Ecto neural progenitor cell (in vitro differentiated cells): ENCODE results near the gene PTP4A2.

Source experiments
- DNase-seq: peaks from one replicate; pipeline ENCODE4 v3.0.0-alpha.2; 2018; ENCODE audit warnings: low spot score

The PTP4A2 gene

DNA sequence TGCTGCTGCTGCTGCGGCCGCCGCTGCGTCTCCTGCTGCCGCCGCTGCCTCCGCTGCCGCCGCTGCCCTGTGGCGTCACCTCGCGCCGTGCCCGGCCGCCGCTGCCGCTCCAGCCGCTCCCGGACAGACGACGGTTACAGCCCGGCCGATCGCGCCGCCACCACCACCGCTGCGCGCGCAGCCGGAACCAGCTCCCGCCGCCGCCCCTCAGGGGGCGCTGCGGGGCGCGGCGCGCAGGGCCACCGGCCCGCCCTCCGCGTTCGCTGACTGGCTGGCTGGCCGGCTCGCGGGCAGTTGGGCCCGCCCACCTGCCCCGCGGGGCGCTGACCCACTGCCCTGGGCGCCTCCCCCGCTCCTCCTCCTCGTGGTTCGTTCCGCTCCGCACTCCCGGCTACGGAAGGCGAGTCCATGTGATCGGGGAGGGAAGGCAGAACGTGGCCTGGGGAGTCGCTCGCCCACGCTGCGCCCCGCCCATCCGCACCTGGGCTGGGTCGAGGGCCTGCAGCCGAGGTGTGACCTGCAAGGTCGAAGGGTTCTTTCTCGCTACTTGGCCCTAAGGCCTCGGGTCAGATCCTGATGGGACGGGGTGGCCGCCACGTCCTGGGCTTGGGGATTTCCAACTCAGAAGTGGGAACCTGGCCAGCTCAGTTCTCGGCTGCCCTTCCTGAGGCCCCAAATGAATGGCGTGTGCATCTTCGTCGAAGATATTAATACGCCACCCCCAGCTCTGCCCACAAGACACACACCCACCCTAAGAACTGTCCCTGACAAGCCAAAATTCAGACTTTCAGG lies at the start of gene PTP4A2:
Gene PTP4A2 (minus strand): TSS at position 185 of the 792 bp plus-strand sequence. CDS start 19,303 bp downstream, outside the sequence.
- peak; percentile 97 for DNase-seq

DNA sequence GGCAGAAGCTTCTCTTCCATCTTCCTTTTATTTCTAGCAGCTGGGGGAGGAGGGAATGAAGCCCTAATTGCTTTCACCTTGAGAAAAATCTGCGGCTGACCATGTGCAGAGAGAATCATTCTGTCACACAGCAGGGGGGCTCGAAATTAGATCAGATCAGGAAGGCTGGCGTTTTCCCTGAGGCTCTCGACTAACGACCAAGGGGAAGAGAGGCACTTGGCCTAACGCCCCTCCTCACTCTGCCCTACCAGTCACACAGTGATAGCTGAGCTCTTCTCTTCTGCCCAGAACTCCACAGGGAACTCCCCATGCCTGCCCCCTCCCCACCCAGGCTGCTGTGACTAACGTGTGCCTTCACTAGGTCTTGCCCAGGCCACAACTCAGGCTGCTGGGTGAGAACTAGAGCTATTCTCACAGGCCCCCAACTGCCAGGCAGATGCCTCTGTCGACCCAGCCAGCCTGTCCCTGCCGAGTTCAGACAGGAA lies 49.0 kb upstream of the PTP4A2 start:
- DNase-seq: peak; percentile 49

DNA sequence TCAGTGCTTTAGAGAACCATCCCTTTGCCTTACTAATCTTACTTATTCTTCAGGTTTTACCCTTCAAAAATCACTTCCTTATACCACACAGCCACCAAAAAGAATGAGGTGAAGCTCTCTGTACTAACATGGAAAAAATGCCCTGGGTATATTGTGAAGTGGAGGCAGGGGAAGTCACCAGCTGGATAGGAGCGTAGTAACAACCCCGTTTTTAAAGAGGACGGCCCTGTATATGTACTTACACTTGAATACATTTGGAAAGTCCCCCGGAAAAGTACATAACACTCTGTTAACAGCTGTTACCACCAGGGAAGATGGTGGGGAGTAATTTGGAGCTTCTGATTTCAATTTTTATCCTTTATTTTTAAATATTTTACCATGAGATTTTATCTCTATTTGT lies 47.3 kb upstream of the PTP4A2 start:
- DNase-seq: no peak

DNA sequence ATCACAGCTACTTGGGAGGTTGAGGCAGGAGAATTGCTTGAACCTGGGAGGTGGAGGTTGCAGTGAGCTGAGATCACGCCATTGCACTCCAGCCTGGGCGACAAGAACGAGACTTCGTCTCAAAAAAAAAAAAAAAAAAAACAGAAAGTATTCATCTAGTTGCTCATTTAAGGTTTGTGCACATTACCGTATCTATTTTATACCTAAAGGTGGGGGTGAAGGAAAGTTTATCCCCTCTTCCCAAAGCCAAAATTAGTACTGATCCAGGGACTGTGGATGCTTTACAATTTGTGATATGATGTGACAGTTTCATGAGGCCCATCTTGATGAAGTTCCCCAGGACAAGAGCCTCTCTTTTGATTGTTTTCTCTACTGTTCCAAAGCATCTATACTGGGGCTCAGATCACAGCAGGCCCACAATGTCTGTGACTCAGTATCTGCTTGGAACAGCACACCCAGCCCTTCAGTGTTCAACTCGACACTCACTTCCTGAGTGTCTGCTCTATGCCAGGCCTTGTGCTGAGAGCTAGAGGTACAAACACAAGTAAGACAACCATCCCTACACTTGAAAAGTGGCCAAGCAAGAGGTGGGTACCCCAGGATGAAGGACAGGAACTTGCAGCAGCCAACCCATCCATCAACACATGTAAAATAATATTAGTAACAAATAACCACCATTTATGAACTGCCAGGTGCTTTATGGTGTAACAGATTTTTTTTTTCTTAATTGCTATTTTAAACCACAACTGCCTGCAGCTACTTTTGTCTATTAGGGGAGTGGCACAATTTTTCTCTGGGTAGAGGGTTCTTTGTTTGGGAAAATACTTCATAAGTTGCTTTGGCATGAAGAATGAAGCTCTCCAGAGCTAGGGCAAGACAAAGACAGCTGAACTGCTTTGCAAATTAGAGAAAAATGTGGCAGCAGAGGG lies 46.5 kb upstream of the PTP4A2 start:
- DNase-seq: no peak

DNA sequence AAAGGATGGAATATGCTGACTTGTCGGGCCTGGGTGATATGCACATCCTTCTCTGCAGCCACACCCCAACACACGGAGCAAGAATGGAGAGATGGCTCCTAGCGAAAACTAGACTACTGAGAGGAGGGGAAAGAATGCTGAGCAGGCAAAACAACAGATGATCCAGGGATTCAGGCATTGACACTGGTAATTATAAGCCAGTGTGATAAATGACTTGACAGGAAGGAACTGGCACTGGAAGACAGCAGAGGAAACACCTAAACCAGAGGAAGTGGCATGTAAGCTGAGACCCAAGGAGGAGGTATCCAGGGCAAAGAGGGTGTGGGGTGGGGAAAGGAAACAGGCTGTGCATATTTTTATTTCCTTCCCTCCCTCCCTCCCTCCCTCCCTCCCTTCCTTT lies 43.8 kb upstream of the PTP4A2 start:
- DNase-seq: no peak

DNA sequence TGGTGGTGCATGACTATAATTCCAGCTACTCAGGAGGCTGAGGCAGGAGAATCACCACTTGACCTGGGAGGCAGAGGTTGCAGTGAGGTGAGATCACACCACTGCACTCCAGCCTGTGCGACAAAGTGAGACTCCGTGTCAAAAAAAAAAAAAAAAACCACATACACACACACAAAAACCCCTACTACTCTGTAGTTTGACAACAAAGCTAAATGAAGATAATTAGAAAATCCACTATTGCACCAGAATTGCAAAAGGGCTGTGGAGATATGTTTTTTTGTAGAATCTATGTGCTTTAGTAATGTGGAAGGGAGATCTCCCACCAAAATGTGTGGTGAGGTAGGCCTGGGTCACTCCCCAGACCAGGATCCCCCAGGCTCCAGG lies 43.3 kb upstream of the PTP4A2 start:
- no peak for DNase-seq

DNA sequence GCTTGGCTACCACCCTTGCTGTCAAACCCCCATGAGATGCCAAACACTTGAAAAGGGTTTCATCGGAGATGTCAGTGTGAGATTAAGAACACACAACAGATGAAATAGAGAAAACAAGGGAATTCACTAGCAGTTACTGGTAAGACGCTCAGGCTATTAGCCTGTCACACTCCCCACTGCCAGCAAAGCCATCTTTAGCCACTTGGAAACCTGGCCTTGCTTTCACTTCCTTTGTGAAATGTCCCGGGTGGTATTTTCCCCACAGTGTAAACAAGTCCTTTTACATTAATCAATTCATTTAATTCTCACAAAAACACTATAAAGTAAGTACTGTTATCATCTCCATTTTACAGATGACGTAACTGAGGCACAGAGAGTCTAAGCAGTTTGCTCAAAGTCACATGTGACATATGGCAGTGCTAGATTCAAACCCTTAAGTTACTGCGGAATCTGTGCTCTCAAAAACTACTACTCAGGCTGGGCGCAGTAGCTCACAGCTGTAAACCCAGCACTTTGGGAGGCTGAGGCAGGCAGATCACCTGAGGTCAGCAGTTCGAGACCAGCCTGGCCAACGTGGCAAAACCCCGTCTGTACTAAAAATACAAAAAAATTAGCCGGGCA lies 42.8 kb upstream of the PTP4A2 start:
- DNase-seq: no peak

DNA sequence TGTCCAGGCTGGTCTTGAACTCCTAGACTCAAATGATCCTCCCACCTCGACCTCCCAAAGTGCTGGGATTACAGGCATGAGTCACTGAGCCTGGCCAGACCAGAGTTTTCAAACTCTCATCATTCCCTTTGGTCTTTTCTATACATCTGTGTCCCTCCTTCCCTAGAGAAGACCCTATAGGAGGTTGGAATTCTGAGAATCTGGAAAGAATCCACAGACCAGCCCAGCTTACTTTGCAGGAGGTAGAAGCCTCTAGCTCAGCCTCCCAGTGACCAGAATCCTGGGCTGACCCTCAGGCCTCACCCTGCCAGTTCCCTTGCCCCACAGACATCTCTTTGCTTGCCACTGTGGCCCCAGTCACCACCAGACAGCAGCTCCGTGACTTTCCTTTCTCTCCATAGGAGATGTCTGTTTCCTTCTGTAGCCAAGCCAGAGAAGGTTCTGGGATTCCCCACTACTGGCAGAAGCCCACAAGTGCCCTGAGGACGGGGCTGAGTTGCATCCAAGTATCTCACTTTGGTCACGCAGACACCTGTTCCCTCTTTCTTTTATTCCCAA lies 40.8 kb upstream of the PTP4A2 start:
- DNase-seq: no peak

DNA sequence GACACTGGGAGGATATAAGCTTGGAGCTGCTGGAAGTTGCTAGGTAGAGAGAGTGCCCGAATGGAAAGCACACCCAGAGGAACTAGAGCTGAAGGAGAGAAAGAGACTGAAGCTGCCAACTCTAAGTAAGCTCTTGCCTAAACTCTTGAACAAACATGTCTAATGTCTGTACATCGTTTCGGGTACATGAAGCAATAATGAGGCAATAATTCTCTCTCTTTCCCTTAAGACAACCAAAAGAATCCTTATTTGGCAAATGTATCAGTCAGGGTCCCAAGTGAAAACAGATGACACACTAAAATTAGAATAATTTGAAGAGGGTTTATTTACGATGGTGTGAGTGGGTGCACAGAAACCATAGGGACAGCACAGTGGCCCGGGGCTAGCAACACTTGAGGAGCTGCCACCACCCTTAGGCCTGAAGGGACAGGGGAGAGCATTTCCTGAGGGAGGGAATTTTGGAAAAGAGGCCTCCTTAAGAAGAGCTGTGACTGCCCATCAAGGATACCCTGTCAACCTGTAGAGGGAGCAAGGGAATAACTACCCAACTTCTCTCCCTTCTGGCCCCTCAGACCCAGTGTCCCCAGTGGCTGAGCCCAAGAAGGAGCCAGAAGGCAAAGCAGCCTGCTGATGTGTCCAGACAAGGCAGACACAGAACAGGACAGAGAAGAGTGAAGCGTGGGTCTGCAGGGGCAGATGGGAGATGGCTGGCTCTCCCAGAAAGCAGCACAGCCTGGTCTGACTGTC lies 39.4 kb upstream of the PTP4A2 start:
- peak; percentile 70 for DNase-seq

DNA sequence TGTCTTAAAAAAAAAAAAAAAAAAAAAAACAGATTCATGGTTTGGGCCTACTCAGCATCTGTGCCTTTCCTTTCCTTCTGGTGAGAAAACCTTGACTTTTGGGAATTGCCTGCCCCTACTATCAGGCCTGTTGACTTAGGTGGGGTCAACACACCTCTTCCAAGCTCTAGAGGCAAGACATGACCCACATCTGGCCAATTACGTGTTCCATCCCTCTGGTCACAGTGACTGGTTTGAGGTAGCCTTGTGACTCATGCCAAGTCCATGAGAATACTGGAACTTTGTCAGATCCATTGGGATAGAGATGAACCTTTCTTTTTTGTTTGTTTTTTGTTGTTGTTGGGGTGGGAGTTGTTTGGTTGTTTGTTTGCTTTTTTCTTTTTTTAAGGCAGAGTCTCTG lies 38.2 kb upstream of the PTP4A2 start:
- no peak for DNase-seq

DNA sequence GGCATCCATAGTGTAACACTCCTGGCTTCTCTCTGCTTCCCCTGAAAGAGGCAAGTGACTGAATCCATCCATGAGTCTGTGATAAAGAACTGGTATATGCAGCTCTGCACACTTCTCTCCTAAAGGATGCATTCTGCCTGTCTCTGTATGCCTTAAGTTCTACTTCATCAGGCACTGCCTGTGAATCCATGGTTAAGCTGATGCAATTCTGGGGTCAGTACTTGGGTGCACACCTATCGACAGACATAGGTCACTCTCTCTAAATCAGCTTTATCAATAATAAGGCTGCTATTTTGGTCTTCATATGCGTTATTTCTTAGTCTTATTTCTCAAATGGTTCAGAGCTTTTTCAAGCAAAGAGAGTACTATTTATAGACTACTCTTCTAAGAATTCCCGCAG lies 32.7 kb upstream of the PTP4A2 start:
- no peak for DNase-seq

DNA sequence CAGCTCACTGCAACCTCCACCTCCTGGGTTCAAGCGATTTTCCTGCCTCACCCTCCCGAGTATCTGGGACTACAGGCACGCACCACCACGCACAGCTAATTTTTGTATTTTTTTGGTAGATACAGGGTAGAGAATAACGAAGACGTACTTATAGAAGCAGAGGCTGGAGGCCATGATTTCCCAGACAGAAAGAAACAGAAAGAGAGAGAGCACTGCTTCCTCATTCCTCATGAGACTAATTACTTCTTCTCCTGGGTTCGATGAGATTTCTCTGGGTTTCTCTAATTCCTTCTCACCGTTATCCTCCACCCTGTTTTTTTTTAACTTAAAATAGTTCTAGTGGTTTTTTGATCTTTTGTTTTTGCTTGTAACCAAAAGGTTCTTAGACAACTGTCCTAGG lies 23.4 kb upstream of the PTP4A2 start:
- DNase-seq: no peak

DNA sequence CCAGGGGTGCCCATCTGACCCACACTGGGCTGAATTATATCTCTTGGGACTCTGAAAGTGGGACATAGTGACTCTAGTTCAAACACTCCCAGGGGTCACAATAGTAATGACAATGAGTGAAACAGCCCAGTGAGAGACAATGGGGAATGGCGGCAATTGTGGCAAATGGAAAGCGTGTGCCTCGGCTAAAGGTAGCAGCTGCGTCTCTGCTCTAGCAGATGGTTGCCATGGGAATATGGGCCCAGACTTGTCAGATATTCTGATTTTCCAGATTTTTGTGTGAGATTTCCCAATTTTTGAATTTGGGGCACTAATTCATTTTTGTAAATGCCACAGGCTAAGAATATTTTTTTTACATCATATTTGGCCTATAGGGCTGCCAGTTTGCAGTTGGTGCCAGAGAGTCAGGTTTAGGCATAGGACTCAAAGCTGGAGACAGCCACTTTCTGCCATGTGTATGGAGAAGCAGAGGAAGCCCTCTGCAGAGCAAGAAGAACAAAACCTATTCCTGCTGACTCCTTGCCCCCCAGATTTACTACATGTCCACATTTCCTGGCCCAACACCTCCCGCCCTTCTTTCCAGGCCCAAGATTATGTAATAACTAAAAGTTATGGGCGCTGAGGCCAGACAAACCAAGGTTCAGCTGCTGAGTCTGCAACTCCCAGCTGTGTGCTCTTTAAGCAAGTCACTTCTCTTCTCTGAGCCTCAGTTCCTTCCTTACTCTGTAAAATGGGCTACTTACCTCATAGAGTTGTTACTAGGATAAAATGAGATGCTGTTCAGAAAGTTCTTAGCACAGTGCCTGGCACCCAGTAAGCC lies 21.6 kb upstream of the PTP4A2 start:
- no peak for DNase-seq

DNA sequence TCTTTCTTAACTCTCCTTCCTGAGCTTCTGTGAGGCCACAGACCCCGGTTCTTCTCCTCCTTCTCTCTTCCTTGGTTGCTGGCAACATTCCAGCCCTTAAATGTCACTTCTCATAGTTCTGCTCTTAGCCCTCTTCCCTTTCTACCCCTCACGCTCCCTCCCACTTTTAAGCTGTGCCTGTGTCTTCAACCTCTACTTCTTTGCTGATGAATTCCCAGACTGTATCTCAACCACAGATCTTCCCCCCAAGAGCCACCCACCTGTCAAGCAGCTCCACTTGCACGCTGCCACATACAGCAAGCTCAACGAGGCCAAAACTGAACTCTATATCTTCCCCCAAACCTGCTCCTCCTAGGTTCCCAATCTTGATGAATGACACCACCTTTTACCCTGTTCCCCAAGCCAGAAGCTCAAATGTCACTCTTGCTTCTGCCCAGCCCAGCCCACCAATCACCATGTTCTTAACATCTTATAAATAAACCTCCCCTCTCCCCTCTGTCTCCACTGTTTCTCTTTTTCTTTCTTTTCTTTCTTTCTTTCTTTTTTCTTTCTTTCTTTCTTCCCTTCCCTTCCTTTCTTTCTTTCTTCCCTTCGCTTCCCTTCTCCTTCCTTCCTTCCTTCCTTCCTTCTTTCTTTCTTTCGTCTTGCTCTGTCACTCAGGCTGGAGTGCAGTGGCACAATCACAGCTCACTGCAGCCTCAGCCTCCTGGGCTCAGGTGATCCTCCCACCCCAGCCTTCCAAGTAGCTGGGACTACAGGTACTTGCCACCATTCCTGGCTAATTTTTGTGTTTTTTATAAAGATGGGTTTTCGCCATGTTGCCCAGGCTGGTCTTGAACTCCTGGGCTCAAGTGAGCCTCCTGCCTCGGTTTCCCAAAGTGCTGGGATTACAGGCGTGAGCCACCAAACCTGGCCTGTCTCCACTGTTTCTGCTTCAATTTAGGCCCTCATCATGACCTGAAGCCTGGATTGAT lies 19.8 kb upstream of the PTP4A2 start:
- no peak for DNase-seq

DNA sequence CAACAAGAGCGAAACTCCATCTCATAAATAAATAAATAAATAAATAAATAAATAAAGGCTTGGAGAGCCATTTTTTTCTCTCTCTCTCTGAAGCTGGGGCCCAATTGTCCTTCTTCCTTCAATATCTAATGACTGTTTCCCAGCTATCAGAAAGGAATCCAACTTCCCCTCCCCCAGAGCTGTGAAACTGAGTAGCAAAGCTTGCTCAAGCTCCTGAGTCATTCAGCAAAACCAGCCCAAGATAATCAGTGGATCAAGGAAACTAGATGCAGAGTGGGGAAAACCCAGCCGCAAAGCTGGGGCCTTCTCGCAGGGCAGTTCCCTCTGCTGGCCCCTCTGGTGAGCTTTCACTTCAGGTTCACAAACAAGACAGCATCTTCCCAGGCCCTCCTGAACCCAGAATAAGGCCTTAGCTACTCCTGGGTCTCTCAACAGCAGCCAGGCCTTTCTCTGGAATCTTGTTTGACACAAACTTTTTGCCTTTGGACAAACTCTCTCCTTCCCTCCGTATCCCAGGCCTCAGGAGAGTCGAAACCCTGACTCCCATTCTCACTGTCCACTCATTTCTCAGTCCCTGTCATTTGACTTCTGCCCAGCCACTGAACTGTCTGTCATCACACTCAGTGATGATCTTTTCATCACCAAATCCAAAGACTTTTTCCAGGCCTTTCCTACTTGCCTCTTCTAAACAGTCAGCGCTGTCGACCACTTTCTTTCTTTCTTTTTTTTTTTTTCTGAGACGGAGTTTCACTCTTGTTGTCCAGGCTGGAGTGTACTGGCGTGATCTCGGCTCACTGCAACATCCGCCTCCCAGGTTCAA lies 18.0 kb upstream of the PTP4A2 start:
- DNase-seq: peak; percentile 66

DNA sequence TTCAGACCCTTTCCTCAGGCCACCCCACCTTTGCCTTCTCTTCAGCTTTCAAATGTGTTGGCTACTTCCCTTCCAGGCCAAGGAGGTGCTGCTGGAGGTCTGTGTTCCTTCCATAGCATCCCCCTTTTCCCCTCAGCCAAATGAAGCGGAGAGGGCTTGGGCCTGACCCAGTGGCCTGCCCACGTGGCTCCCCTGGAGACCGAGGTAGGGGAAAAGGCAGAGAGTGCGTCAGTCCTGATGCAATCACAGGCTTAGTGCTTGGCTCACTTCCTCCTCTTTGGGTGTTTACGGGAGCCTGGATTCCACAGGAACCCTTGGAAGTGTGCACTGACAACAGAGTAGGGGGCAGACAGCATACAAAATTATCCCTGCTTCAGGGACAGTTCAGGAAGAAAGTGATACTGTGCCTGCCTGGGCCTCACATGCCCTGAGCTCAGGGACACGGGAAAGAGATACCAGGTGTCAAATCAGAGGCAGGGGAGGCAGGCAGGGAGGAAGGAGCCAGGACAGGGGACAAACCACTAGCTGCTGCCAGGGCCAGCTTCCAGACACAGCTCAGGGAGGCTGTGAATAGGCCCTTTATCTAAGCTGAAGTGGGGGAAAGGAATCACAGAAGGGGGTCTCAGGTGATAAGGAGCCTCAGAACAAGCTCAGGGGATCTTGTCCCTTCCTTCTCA lies 16.6 kb upstream of the PTP4A2 start:
- peak; percentile 50 for DNase-seq

DNA sequence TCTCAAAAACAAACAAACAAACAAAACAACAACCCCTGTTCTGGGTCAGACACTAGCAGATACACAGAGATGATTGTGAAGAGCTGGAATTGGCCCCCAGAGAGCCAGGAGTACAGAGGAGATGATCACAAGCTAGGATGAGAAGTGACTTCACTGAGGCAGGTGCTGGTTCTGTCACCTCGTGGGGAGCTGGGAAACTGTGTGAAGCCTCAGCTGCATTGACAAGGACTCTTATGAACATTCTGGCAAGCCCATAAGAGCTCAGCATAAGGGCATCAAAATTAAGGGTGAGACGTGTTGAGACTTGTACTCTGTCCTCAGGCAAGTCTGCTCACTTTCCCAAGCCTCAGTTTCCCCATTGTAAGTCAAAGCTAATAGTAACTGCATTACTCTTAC lies 14.7 kb upstream of the PTP4A2 start:
- no peak for DNase-seq

DNA sequence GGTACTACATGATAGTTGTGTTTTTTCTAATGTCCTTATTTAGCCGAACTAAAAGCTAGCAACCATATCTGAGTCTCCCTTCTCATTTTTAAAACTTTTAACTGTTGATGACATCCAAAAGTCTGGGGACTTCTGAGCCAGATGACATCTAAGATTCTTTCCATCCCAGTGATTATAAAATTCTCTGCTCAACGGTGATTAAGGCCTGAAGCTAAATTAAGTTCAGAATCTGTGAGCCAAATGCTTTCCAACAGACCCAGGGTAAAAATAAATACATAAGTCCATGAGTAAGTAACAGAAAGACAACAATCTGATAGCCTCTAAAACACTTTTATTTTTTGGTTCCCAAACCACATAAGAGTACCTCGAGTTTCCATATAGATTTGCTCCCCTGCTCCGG lies 13.1 kb upstream of the PTP4A2 start:
- DNase-seq: no peak
